H1 (cell line): Measurements from ENCODE around the gene AHCY. TPM values are rescaled to one million over a fixed set of nuclear protein-coding genes. Genes with fewer than 3 reads are reported as not detected.

ENCODE experiments used
- CEBPB ChIP-seq: IDR thresholded peaks from 2 replicates; pipeline ENCODE4 v1.6.1; 2012; ENCODE audit warnings: low read depth, low read length
- CTBP2 ChIP-seq: IDR thresholded peaks from 2 replicates; pipeline ENCODE4 v1.7.0; 2011; ENCODE audit warnings: borderline replicate concordance, mild to moderate bottlenecking, moderate library complexity, mixed read lengths, low read length; ENCODE audit not compliant: insufficient read depth, insufficient read length
- CTCF ChIP-seq, 3 experiments: IDR thresholded peaks; 1 replicate in 2 of 3; 2 replicates in 1 of 3; pipeline versions ENCODE4 v1.5.1 to v1.6.1; 2011; ENCODE audit warnings: low read length in 3 of 3, mild to moderate bottlenecking in 3 of 3, inconsistent platforms in 2 of 3, low read depth in 1 of 3, moderate library complexity in 1 of 3; ENCODE audit not compliant: insufficient read depth in 1 of 3; ENCODE audit errors: control extremely low read depth in 1 of 3
- JUN ChIP-seq: IDR thresholded peaks from 2 replicates; pipeline ENCODE4 v1.6.1; 2011; ENCODE audit warnings: low read depth, mild to moderate bottlenecking, improper control_type of control experiment, low read length
- SP1 ChIP-seq: IDR thresholded peaks from 2 replicates; pipeline ENCODE4 v1.6.1; 2011; ENCODE audit warnings: low read depth, low read length
- SP4 ChIP-seq: IDR thresholded peaks from 2 replicates; pipeline ENCODE4 v1.6.1; 2012; ENCODE audit warnings: low read length, inconsistent platforms
- USF2 ChIP-seq: IDR thresholded peaks from 2 replicates; pipeline ENCODE4 v1.6.1; 2011; ENCODE audit warnings: low read length, improper control_type of control experiment
- polyA plus RNA-seq, 7 experiments: library from polyadenylated mRNA; depleted of rRNA in 3 of 7; stranded (reverse) in 5 of 7; unstranded in 2 of 7; fragments of >200 nt in 5 of 7; fragments of 200-250 nt in 2 of 7; gene quantifications; 1 replicate in 5 of 7; 2 replicates in 1 of 7; 4 replicates in 1 of 7; pipeline versions ENCODE4 v1.2.1 to v1.2.3, GENCODE V29; 2011 to 2013; ENCODE audit warnings: missing spikeins in 2 of 7, mixed read lengths in 2 of 7
- total RNA-seq: library from RNA; stranded (reverse); fragmentation: NEBNext Ultra II Directional; extraction: Animal tissue kit (Norgen Biotek cat#: 25700); gene quantifications from 2 replicates; pipeline ENCODE4 v1.2.1, GENCODE V29; 2021

Gene AHCY
- total and polyA plus RNA-seq, 2 of the 8 experiments (the other 6 are each of a cell fraction or from before 2014, with no cell fraction given) = 404 to 638 TPM

- no peak for TF ChIP-seq SP1
- no peak for TF ChIP-seq SP4
- no peak for TF ChIP-seq USF2
- no peak for TF ChIP-seq JUN
- no peak for TF ChIP-seq CTCF (IDR thresholded peaks at IDR 0.05; ENCODE audit: control extremely low read depth in 1 of 3, insufficient read depth in 1 of 3, low read depth in 1 of 3, low read length in 3 of 3)
- no peak for TF ChIP-seq CTBP2
- no peak for TF ChIP-seq CEBPB
- TF ChIP-seq, all 59 proteins: peak for 0
These were observed 40.5 kb downstream of the AHCY start (continued) for GRCh38 chr20:34262488-34263288.
